Measurements from ENCODE around the gene SLC29A3. TPM values are rescaled to one million over a fixed set of nuclear protein-coding genes. Genes with fewer than 3 reads are reported as not detected.

SLC29A3 gene
- polyA plus RNA-seq, 1 of the 3 experiments (the other 2 are of a cell fraction), result 3.8 TPM

- Histone ChIP-seq H3K4me2 (no peak overlapping the region), H3K9me3 (no peaks in the 10 kb centered on the region), H3K4me1 (ENCODE audit: control insufficient read depth in 1 of 2, insufficient read depth in 2 of 2, low read depth in 1 of 2, low read length in 1 of 2) (peaks cover 0 to 9% of the 10 kb centered on the region in 2 experiments; a peak in 1 of 4 replicates), H3K9ac (no peak overlapping the region), H3K27me3 (ENCODE audit: insufficient read depth) (peaks cover 48% of the 10 kb centered on the region), H3K4me3 (ENCODE audit: low read depth in 2 of 2, low read length in 1 of 2) (peak overlapping the region in 1 of 2 experiments; percentile 36; a peak in 2 of 4 replicates), H3K27ac (ENCODE audit: low read depth in 2 of 2, low read length in 1 of 2) (no peak overlapping the region), H3K36me3 (replicated peaks in 1 of 2; ENCODE audit: control insufficient read depth in 1 of 2, insufficient read depth in 2 of 2, low read length in 1 of 2) (no peaks in the 10 kb centered on the region), H3K79me2 (ENCODE audit: insufficient read depth) (no peaks in the 10 kb centered on the region), H3F3A (replicated peaks; ENCODE audit: insufficient read depth) (no peaks in the 10 kb centered on the region), H2AFZ (ENCODE audit: low read depth) (0 out of 2 replicates have a peak overlapping the region, but pooled peaks have one; percentile 35), H3K9me2 (no peaks in the 10 kb centered on the region), H4K20me1 (ENCODE audit: insufficient read depth) (no peaks in the 10 kb centered on the region)
- 44% methylated on average over 13 of the region's 82 CpGs for WGBS (ENCODE audit: low lambda C conversion rate)
- peak; percentile 76 for DNase-seq
- ChIA-PET CTCF (interaction anchor here (0.8 to 12.3 kb wide), 30 partner anchors 9 to 501 kb away, joined by 3 to 223 read pairs (median 8); partner anchors contain the start of gene SLC29A3), POLR2A (interaction anchor here (0.8 kb wide), 1 partner anchor 78 kb away, joined by 3 read pairs; the partner anchor contains the start of gene SLC29A3)
- TF ChIP-seq CHD2 (IDR thresholded peaks at IDR 0.05; ENCODE audit: low read length, partially characterized antibody) (no peak), CTCF (IDR thresholded peaks at IDR 0.05) (no peak), MAX (IDR thresholded peaks at IDR 0.05; ENCODE audit: low read depth) (no peak), RCOR1 (IDR thresholded peaks at IDR 0.05; ENCODE audit: low read length) (no peak), EZH2phosphoT487 (IDR thresholded peaks at IDR 0.05; ENCODE audit: borderline replicate concordance, low read depth) (no peak), POLR2AphosphoS5 (IDR thresholded peaks at IDR 0.05; ENCODE audit: low read depth, low read length) (no peak), TEAD4 (IDR thresholded peaks at IDR 0.05; ENCODE audit: borderline replicate concordance, insufficient read depth) (no peak), PBX3 (IDR thresholded peaks at IDR 0.05) (no peak), TAF1 (IDR thresholded peaks at IDR 0.05; ENCODE audit: borderline replicate concordance, low read depth, low read length) (no peak), NFIC (IDR thresholded peaks at IDR 0.05; ENCODE audit: borderline replicate concordance) (no peak), ELF1 (IDR thresholded peaks at IDR 0.05) (no peak), JUND (IDR thresholded peaks at IDR 0.05) (no peak), EP300 (IDR thresholded peaks at IDR 0.05; ENCODE audit: borderline replicate concordance in 1 of 2, low read depth in 1 of 2, low read length in 1 of 2) (no peak), RFX5 (IDR thresholded peaks at IDR 0.05; ENCODE audit: low read length) (no peak), FOXJ3 (CRISPR knock-in tag; IDR thresholded peaks at IDR 0.05) (no peak)
Measured at GRCh38 chr10:71397296-71398212, 78.5 kb downstream of the SLC29A3 start.

Measured in SK-N-SH (cell line).